ENCODE data around the gene SORCS2.

Gene SORCS2

DNA sequence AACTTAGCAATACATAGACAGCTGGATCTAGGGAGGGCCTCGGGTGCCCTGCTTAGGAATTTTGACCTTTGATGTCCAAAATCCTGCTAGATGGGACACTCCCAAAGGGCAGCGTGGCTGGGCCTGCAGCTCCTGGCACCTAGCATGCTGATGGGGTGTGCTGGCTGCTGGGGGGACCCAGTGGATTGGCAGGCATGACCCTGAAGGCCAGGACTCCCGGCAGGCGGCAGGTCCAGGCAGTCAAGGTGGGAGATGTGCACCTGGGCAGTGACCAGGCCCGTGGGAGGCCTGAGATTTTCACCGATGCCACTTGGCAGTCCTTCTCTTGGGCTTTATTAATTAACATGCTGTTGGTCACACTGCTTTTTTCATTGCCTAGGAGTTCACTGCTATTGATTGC, 158.1 kb downstream of the SORCS2 start:
- no peaks in the 10 kb centered on the region for H3K4me1 ChIP-seq (ENCODE audit: insufficient read depth, insufficient read length)

GRCh38 chr4:7351014-7351413, 158.7 kb downstream of the SORCS2 start:
- H3K4me1 ChIP-seq (ENCODE audit: insufficient read depth, insufficient read length), result no peaks in the 10 kb centered on the region
- no peak for DNase-seq (ENCODE audit: low read depth, low spot score)
- H3K27me3 ChIP-seq (ENCODE audit: insufficient read depth, insufficient read length), result no peaks in the 10 kb centered on the region
- no peaks in the 10 kb centered on the region for H3K36me3 ChIP-seq (ENCODE audit: insufficient read depth, insufficient read length, low read length)
- 0 out of 2 replicates have a peak, but pooled peaks cover 8% of the 10 kb centered on the region for H3K9me3 ChIP-seq (ENCODE audit: insufficient read depth, low read length)
- no peak overlapping the region for H3K9ac ChIP-seq (ENCODE audit: insufficient read length, low read depth)
- no peak for TF ChIP-seq SUZ12 (IDR thresholded peaks at IDR 0.05; ENCODE audit: extremely low read depth, insufficient read depth, insufficient read length)
- no peak for TF ChIP-seq YY1 (IDR thresholded peaks at IDR 0.05; ENCODE audit: insufficient read depth, insufficient read length)
- TF ChIP-seq ZNF274 (IDR thresholded peaks at IDR 0.05; ENCODE audit: low read depth, low read length), result no peak
- no peak overlapping the region for H3K4me3 ChIP-seq (ENCODE audit: insufficient read length, low read depth)

More for the DNA sequence above, 158.1 kb downstream of the SORCS2 start:
- Histone ChIP-seq H3K9ac (ENCODE audit: insufficient read length, low read depth) (no peak overlapping the region), H3K27me3 (ENCODE audit: insufficient read depth, insufficient read length) (no peaks in the 10 kb centered on the region), H3K36me3 (ENCODE audit: insufficient read depth, insufficient read length, low read length) (no peaks in the 10 kb centered on the region), H3K4me3 (ENCODE audit: insufficient read length, low read depth) (no peak overlapping the region), H3K9me3 (ENCODE audit: insufficient read depth, low read length) (0 out of 2 replicates have a peak, but pooled peaks cover 8% of the 10 kb centered on the region)
- no peak for DNase-seq (ENCODE audit: low read depth, low spot score)
- no peak for TF ChIP-seq YY1 (IDR thresholded peaks at IDR 0.05; ENCODE audit: insufficient read depth, insufficient read length)
- no peak for TF ChIP-seq ZNF274 (IDR thresholded peaks at IDR 0.05; ENCODE audit: low read depth, low read length)
- no peak for TF ChIP-seq SUZ12 (IDR thresholded peaks at IDR 0.05; ENCODE audit: extremely low read depth, insufficient read depth, insufficient read length)

GRCh38 chr4:7352486-7352885, 160.1 kb downstream of the SORCS2 start:
- TF ChIP-seq YY1 (IDR thresholded peaks at IDR 0.05; ENCODE audit: insufficient read depth, insufficient read length), result no peak
- TF ChIP-seq ZNF274 (IDR thresholded peaks at IDR 0.05; ENCODE audit: low read depth, low read length), result no peak
- TF ChIP-seq SUZ12 (IDR thresholded peaks at IDR 0.05; ENCODE audit: extremely low read depth, insufficient read depth, insufficient read length), result no peak
- no peak overlapping the region for H3K9ac ChIP-seq (ENCODE audit: insufficient read length, low read depth)
- H3K36me3 ChIP-seq (ENCODE audit: insufficient read depth, insufficient read length, low read length), result no peaks in the 10 kb centered on the region
- no peak for DNase-seq (ENCODE audit: low read depth, low spot score)
- H3K27me3 ChIP-seq (ENCODE audit: insufficient read depth, insufficient read length), result no peaks in the 10 kb centered on the region
- no peaks in the 10 kb centered on the region for H3K9me3 ChIP-seq (ENCODE audit: insufficient read depth, low read length)
- no peaks in the 10 kb centered on the region for H3K4me1 ChIP-seq (ENCODE audit: insufficient read depth, insufficient read length)
- H3K4me3 ChIP-seq (ENCODE audit: insufficient read length, low read depth), result no peak overlapping the region

DNA sequence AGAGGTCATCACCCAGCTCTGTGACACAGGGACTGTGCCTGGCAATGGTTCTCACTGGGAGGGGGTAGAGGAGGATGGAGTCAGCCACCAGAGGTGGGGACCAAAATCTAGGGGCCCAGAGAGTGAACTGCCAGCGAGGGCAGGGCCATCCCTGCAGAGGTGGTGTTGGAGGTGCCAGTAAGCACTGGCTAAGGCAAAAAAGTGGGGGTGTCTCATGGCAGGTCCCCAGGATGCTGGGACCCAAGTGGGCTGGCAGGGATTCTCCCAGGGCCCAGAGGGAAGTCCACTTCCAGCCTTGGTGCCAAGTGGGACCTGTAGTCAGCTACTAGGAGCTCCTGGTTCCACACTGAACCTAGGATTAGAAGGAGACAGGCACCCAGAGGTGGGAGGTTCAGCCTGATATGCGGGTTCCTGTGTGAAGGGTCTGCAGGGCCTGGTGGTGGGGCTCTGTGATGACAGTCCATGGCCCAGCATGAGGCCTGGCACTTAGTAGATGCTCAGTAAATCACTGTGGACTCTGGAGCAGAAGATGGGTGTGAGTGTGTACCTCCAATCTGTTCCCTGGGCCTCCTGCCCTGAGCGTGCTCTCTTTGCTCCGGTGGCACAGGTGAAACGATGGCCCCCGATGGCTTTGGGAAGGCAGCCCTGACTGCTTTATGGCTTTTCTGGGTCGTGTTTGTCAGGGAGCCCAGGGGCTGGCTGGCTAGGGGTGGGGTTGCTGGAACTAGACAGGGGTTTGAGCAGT, 160.9 kb downstream of the SORCS2 start:
- Histone ChIP-seq H3K9me3 (ENCODE audit: insufficient read depth, low read length) (no peaks in the 10 kb centered on the region), H3K9ac (ENCODE audit: insufficient read length, low read depth) (no peak overlapping the region), H3K4me3 (ENCODE audit: insufficient read length, low read depth) (no peak overlapping the region), H3K36me3 (ENCODE audit: insufficient read depth, insufficient read length, low read length) (no peaks in the 10 kb centered on the region), H3K27me3 (ENCODE audit: insufficient read depth, insufficient read length) (no peaks in the 10 kb centered on the region), H3K4me1 (ENCODE audit: insufficient read depth, insufficient read length) (peaks cover under 1% of the 10 kb centered on the region)
- no peak for TF ChIP-seq YY1 (IDR thresholded peaks at IDR 0.05; ENCODE audit: insufficient read depth, insufficient read length)
- TF ChIP-seq SUZ12 (IDR thresholded peaks at IDR 0.05; ENCODE audit: extremely low read depth, insufficient read depth, insufficient read length), result no peak
- no peak for TF ChIP-seq ZNF274 (IDR thresholded peaks at IDR 0.05; ENCODE audit: low read depth, low read length)
- DNase-seq (ENCODE audit: low read depth, low spot score), result no peak

DNA sequence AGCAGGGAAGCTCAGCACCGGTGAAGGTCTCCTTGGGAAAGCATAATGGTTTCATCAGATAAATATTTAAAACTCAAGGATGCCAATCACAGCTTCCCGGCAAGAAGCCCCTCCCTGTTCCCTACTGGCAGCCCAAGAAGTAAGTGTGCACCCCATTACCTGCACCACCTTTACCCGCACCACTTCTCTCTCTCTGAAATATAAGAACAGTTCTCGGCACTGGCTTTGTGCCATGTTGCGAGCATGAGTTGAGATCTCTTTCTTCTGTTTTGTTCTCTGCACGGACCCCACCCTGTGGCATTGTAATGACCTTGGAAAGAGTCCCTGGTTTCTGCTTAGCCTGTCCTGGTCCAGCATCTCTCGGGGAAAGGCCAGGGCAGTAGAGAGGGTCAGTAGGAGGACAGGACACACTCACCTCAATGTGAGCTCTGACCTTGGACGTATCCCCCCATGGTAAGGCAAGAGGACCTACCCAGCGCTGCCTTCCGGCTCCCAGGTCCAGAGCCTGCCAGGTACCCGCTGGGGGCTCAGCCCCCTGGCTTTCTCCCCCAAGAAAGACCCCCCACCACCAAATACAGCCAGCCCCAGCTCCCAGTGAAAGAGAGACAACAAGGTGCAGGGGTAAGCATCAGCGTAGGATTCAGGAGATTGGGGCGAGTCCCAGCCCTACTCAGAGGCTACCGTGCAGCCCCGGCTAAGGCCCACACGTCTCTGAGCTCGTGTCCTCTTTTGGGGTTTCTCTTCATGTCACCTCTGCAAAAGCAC, 161.7 kb downstream of the SORCS2 start:
- no peak for DNase-seq (ENCODE audit: low read depth, low spot score)
- Histone ChIP-seq H3K9me3 (ENCODE audit: insufficient read depth, low read length) (no peaks in the 10 kb centered on the region), H3K36me3 (ENCODE audit: insufficient read depth, insufficient read length, low read length) (no peaks in the 10 kb centered on the region), H3K9ac (ENCODE audit: insufficient read length, low read depth) (no peak overlapping the region), H3K4me3 (ENCODE audit: insufficient read length, low read depth) (no peak overlapping the region), H3K27me3 (ENCODE audit: insufficient read depth, insufficient read length) (no peaks in the 10 kb centered on the region), H3K4me1 (ENCODE audit: insufficient read depth, insufficient read length) (peaks cover 2% of the 10 kb centered on the region)
- TF ChIP-seq ZNF274 (IDR thresholded peaks at IDR 0.05; ENCODE audit: low read depth, low read length), result no peak
- no peak for TF ChIP-seq SUZ12 (IDR thresholded peaks at IDR 0.05; ENCODE audit: extremely low read depth, insufficient read depth, insufficient read length)
- no peak for TF ChIP-seq YY1 (IDR thresholded peaks at IDR 0.05; ENCODE audit: insufficient read depth, insufficient read length)

DNA sequence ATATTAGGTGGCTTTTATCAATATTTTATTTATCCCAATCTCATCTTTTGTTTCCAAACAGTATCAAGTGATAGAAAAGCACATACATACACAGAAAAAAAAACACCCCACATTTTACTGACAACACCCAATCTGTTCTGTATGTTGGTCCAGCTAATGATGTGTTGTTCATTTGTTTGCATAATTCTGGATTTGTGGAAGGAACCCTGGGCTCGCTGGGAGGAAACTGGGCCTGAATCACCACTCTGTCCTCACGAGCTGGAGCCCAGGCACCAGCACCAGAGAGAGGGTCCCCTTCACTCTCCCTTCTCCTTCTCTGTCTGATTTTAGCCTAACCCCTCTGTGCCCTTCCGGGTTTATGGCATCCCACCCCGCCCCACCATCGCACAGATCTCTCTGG, 162.6 kb downstream of the SORCS2 start:
- H3K4me1 ChIP-seq (ENCODE audit: insufficient read depth, insufficient read length), result peaks cover 2% of the 10 kb centered on the region
- no peaks in the 10 kb centered on the region for H3K27me3 ChIP-seq (ENCODE audit: insufficient read depth, insufficient read length)
- DNase-seq (ENCODE audit: low read depth, low spot score), result no peak

GRCh38 chr4:7355795-7356194, 163.5 kb downstream of the SORCS2 start:
- Histone ChIP-seq H3K9me3 (ENCODE audit: insufficient read depth, low read length) (no peaks in the 10 kb centered on the region), H3K27me3 (ENCODE audit: insufficient read depth, insufficient read length) (no peaks in the 10 kb centered on the region), H3K36me3 (ENCODE audit: insufficient read depth, insufficient read length, low read length) (no peaks in the 10 kb centered on the region), H3K9ac (ENCODE audit: insufficient read length, low read depth) (no peak overlapping the region), H3K4me3 (ENCODE audit: insufficient read length, low read depth) (no peak overlapping the region), H3K4me1 (ENCODE audit: insufficient read depth, insufficient read length) (peaks cover 5% of the 10 kb centered on the region)
- TF ChIP-seq ZNF274 (IDR thresholded peaks at IDR 0.05; ENCODE audit: low read depth, low read length) (no peak), YY1 (IDR thresholded peaks at IDR 0.05; ENCODE audit: insufficient read depth, insufficient read length) (no peak), SUZ12 (IDR thresholded peaks at IDR 0.05; ENCODE audit: extremely low read depth, insufficient read depth, insufficient read length) (no peak)
- no peak for DNase-seq (ENCODE audit: low read depth, low spot score)

More for the DNA sequence above, 162.6 kb downstream of the SORCS2 start:
- no peak for TF ChIP-seq SUZ12 (IDR thresholded peaks at IDR 0.05; ENCODE audit: extremely low read depth, insufficient read depth, insufficient read length)
- no peak for TF ChIP-seq YY1 (IDR thresholded peaks at IDR 0.05; ENCODE audit: insufficient read depth, insufficient read length)
- Histone ChIP-seq H3K36me3 (ENCODE audit: insufficient read depth, insufficient read length, low read length) (no peaks in the 10 kb centered on the region), H3K9ac (ENCODE audit: insufficient read length, low read depth) (no peak overlapping the region), H3K4me3 (ENCODE audit: insufficient read length, low read depth) (no peak overlapping the region), H3K9me3 (ENCODE audit: insufficient read depth, low read length) (no peaks in the 10 kb centered on the region)
